ENCODE results near the gene CCDC14. TPM values are rescaled to one million over a fixed set of nuclear protein-coding genes. Genes with fewer than 3 reads are reported as not detected.

CCDC14 gene
- total and polyA plus RNA-seq, 2 of the 4 experiments (the other 2 are of a cell fraction): 82.1 to 109 TPM

DNA sequence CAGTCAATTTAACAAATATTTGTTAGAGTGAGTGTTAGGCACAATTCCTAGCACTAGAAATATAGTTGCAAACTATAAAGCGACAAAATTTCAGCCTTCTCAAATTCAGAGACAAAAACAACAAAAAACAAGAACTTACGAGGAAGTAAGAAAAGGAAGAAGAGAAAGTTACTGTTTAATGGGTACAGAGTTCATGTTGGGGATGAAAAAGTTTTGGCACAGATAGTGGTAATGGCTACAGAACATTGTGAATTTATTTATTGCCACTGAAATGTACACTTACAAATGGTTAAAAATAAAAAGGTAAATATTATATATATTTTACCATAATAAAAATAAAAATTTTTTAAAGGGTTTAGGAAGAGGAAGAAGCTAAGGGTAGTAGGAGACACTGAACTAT, 21.3 kb downstream of the CCDC14 start:
- no peaks in the 10 kb centered on the region for H4K20me1 ChIP-seq (ENCODE audit: insufficient read depth, low read length)
- H2BK120ac ChIP-seq (ENCODE audit: low read depth, low read length): no peak overlapping the region
- ChIA-PET POLR2A (ENCODE audit: unreplicated experiment) (interaction anchor here (0.6 kb wide), 1 partner anchor 94 kb away, joined by 14 read pairs; no protein-coding TSS in a partner anchor), CTCF (no interaction called here)
- H3K4me1 ChIP-seq (ENCODE audit: control insufficient read depth, insufficient read depth, low read length): peaks cover 2% of the 10 kb centered on the region; the same call in 1 of the 2 replicates
- H4K5ac ChIP-seq (ENCODE audit: low read depth, low read length): no peak overlapping the region
- H2BK15ac ChIP-seq (ENCODE audit: low read depth, low read length): no peak overlapping the region
- no peak overlapping the region for H4K8ac ChIP-seq (ENCODE audit: low read depth in 2 of 2, low read length in 2 of 2)
- no peak overlapping the region for H4K91ac ChIP-seq (ENCODE audit: insufficient read depth, low read depth, low read length)
- dilution Hi-C loops (cut with HindIII; ENCODE audit: low sequenced_read_pairs, unreplicated experiment): no loop called here
- no peak overlapping the region for H2AFZ ChIP-seq (replicated peaks; ENCODE audit: low read length, poor library complexity)
- H3K18ac ChIP-seq (ENCODE audit: low read depth, low read length): no peak overlapping the region
- no peak overlapping the region for H3K4me3 ChIP-seq (ENCODE audit: insufficient read depth, low read depth, low read length)
- H3K9me1 ChIP-seq (ENCODE audit: insufficient read depth, low read length): no peaks in the 10 kb centered on the region
- no CpG with 5 or more reads among the region's 2 CpGs for WGBS, 2 experiments (ENCODE audit: extremely low coverage in 2 of 2, insufficient read length in 1 of 2)
- H3K4me2 ChIP-seq (ENCODE audit: low read depth, low read length): no peak overlapping the region
- intact Hi-C loops (cut with micrococcal nuclease): loop anchor here (2.0 kb wide), 1 partner anchor 139 kb away; no protein-coding TSS in a partner anchor
- peaks cover 4 to 9% of the 10 kb centered on the region in 2 experiments; a peak in 1 of 4 replicates for H3K79me1 ChIP-seq (ENCODE audit: low read depth in 1 of 2, low read length in 2 of 2)
- DNase-seq (no peak), ATAC-seq (ENCODE audit: low read depth) (no peak)
- H3K27me3 ChIP-seq (ENCODE audit: control insufficient read depth, insufficient read depth, low read length): no peaks in the 10 kb centered on the region
- TF ChIP-seq NFE2L2 (IDR thresholded peaks at IDR 0.05; ENCODE audit: low read depth, low read length) (no peak), RFX5 (IDR thresholded peaks at IDR 0.05; ENCODE audit: low read depth, low read length) (no peak), FOS (IDR thresholded peaks at IDR 0.05; ENCODE audit: low read depth, low read length) (no peak), RCOR1 (IDR thresholded peaks at IDR 0.05; ENCODE audit: insufficient replicate concordance, low read length) (no peak), SMC3 (IDR thresholded peaks at IDR 0.05; ENCODE audit: low read depth, low read length) (no peak), POLR2A (IDR thresholded peaks at IDR 0.05; ENCODE audit: low read depth, low read length) (no peak), RAD21 (IDR thresholded peaks at IDR 0.05; ENCODE audit: low read length) (no peak), MAZ (IDR thresholded peaks at IDR 0.05; ENCODE audit: borderline replicate concordance, low read depth, low read length) (no peak)
- TF ChIP-seq, protein P1, sequence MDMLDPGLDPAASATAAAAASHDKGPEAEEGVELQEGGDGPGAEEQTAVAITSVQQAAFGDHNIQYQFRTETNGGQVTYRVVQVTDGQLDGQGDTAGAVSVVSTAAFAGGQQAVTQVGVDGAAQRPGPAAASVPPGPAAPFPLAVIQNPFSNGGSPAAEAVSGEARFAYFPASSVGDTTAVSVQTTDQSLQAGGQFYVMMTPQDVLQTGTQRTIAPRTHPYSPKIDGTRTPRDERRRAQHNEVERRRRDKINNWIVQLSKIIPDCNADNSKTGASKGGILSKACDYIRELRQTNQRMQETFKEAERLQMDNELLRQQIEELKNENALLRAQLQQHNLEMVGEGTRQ (IDR thresholded peaks at IDR 0.05; ENCODE audit: low read depth, low read length): no peak
- TF ChIP-seq, protein P2, sequence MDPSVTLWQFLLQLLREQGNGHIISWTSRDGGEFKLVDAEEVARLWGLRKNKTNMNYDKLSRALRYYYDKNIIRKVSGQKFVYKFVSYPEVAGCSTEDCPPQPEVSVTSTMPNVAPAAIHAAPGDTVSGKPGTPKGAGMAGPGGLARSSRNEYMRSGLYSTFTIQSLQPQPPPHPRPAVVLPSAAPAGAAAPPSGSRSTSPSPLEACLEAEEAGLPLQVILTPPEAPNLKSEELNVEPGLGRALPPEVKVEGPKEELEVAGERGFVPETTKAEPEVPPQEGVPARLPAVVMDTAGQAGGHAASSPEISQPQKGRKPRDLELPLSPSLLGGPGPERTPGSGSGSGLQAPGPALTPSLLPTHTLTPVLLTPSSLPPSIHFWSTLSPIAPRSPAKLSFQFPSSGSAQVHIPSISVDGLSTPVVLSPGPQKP (IDR thresholded peaks at IDR 0.05; ENCODE audit: borderline replicate concordance, low read depth, low read length): no peak
- TF ChIP-seq, protein P3, sequence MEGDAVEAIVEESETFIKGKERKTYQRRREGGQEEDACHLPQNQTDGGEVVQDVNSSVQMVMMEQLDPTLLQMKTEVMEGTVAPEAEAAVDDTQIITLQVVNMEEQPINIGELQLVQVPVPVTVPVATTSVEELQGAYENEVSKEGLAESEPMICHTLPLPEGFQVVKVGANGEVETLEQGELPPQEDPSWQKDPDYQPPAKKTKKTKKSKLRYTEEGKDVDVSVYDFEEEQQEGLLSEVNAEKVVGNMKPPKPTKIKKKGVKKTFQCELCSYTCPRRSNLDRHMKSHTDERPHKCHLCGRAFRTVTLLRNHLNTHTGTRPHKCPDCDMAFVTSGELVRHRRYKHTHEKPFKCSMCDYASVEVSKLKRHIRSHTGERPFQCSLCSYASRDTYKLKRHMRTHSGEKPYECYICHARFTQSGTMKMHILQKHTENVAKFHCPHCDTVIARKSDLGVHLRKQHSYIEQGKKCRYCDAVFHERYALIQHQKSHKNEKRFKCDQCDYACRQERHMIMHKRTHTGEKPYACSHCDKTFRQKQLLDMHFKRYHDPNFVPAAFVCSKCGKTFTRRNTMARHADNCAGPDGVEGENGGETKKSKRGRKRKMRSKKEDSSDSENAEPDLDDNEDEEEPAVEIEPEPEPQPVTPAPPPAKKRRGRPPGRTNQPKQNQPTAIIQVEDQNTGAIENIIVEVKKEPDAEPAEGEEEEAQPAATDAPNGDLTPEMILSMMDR (conservative IDR thresholded peaks at IDR 0.05; ENCODE audit: low read depth, low read length): no peak
- H3K4ac ChIP-seq (ENCODE audit: low read depth, low read length): no peak overlapping the region
- no peak overlapping the region for H2BK5ac ChIP-seq (ENCODE audit: low read depth, low read length, poor library complexity, severe bottlenecking)
- H3K27ac ChIP-seq (ENCODE audit: insufficient read depth, low read length): no peak overlapping the region
- no peak overlapping the region for H3K9ac ChIP-seq (ENCODE audit: low read depth, low read length)
- no peak overlapping the region for H2BK20ac ChIP-seq (ENCODE audit: low read depth, low read length)
- H3K14ac ChIP-seq (replicated peaks; ENCODE audit: low read depth, low read length): no peak overlapping the region
- no peak overlapping the region for H2AK9ac ChIP-seq (replicated peaks; ENCODE audit: low read depth, low read length, poor library complexity)
- no peaks in the 10 kb centered on the region for H3K9me3 ChIP-seq (ENCODE audit: control insufficient read depth, insufficient read depth, low read length)
- no TSS peak for BruUV-seq (replicated peaks)
- no peak overlapping the region for H3K56ac ChIP-seq (ENCODE audit: extremely low read depth, insufficient read depth, low read length)
- H2AK5ac ChIP-seq (ENCODE audit: low read depth, low read length): no peak overlapping the region
- in situ Hi-C loops (cut with MboI; ENCODE audit: low sequenced_read_pairs): no loop called here
- H3K23ac ChIP-seq (ENCODE audit: low read depth, low read length): no peak overlapping the region
- peaks cover 13% of the 10 kb centered on the region for H3K36me3 ChIP-seq (ENCODE audit: control insufficient read depth, insufficient read depth, low read length)
